ENCODE data around the gene HAL. TPM values are rescaled to one million over a fixed set of nuclear protein-coding genes. Genes with fewer than 3 reads are reported as not detected.
"Not testable (repeated sequence)": the region's sequence is repeated elsewhere in the genome, so short reads cannot be mapped to it uniquely, and the experiment has no call there.

HAL gene
- total RNA-seq, 5 donors from 2014 or later (not counting 1 experiment from before 2014, with no cell fraction given): 0.54 to 2.4 (median 1.1) TPM

- no peaks in the 10 kb centered on the region for H3K27me3 Mint-ChIP-seq
- no peak overlapping the region for H3K27ac Mint-ChIP-seq
- H3K9me3 Mint-ChIP-seq: no peaks in the 10 kb centered on the region
- CTCF ChIA-PET: interaction anchor here in 1 of 2 donors (1.1 kb wide), 1 partner anchor 56 kb away, joined by 4 read pairs; no protein-coding TSS in a partner anchor
- ATAC-seq (replicated peaks in 1 of 4) (no peak), DNase-seq (no peak)
- Histone ChIP-seq H3K27ac (ENCODE audit: low read length) (no peak overlapping the region), H3K36me3 (ENCODE audit: control insufficient read depth in 2 of 2, extremely low read depth in 1 of 2, insufficient read depth in 1 of 2, low read length in 1 of 2) (peaks cover 0 to 3% of the 10 kb centered on the region in 2 donors), H3K4me3 (ENCODE audit: control insufficient read depth in 1 of 2, extremely low read depth in 1 of 2, low read length in 1 of 2) (no peak overlapping the region), H3K9me3 (no peaks in the 10 kb centered on the region), H3K4me1 (ENCODE audit: control insufficient read depth in 1 of 2, extremely low read depth in 1 of 2, insufficient read depth in 2 of 2, low read length in 2 of 2) (no peaks in the 10 kb centered on the region), H3K27me3 (replicated peaks in 1 of 2; ENCODE audit: control insufficient read depth in 2 of 2, extremely low read depth in 1 of 2, insufficient read depth in 2 of 2, low read length in 1 of 2) (no peaks in the 10 kb centered on the region)
- peaks cover 3% of the 10 kb centered on the region for H3K36me3 Mint-ChIP-seq
- WGBS (ENCODE audit: insufficient coverage): no CpG with 5 or more reads among the region's 2 CpGs
- POLR2A ChIA-PET: no interaction called here
- H3K4me3 Mint-ChIP-seq: no peak overlapping the region
- no peaks in the 10 kb centered on the region for H3K4me1 Mint-ChIP-seq
These were observed 21.8 kb downstream of the HAL start for GRCh38 chr12:95974358-95974757.

- Mint-ChIP-seq H3K36me3 (peaks cover 3% of the 10 kb centered on the region), H3K4me3 (no peak overlapping the region), H3K4me1 (no peaks in the 10 kb centered on the region), H3K27me3 (no peaks in the 10 kb centered on the region), H3K27ac (no peak overlapping the region), H3K9me3 (no peaks in the 10 kb centered on the region)
- no peak overlapping the region for H3K4me3 ChIP-seq (ENCODE audit: control insufficient read depth in 1 of 2, extremely low read depth in 1 of 2, low read length in 1 of 2)
- ChIA-PET CTCF (interaction anchor here (0.6 to 0.7 kb wide), 2 partner anchors 7 to 1936 kb away, joined by 4 read pairs; no protein-coding TSS in a partner anchor), POLR2A (no interaction called here)
- no peaks in the 10 kb centered on the region for H3K9me3 ChIP-seq
- 0% methylated on average over 1 of the region's 4 CpGs for WGBS (ENCODE audit: insufficient coverage)
- no peaks in the 10 kb centered on the region for H3K4me1 ChIP-seq (ENCODE audit: control insufficient read depth in 1 of 2, extremely low read depth in 1 of 2, insufficient read depth in 2 of 2, low read length in 2 of 2)
- H3K27ac ChIP-seq (ENCODE audit: low read length): no peak overlapping the region
- peaks cover 0 to 3% of the 10 kb centered on the region in 2 donors for H3K36me3 ChIP-seq (ENCODE audit: control insufficient read depth in 2 of 2, extremely low read depth in 1 of 2, insufficient read depth in 1 of 2, low read length in 1 of 2)
- DNase-seq: no peak
- no peaks in the 10 kb centered on the region for H3K27me3 ChIP-seq (replicated peaks in 1 of 2; ENCODE audit: control insufficient read depth in 2 of 2, extremely low read depth in 1 of 2, insufficient read depth in 2 of 2, low read length in 1 of 2)
- no peak for ATAC-seq (replicated peaks in 1 of 4)
These were observed 23.2 kb downstream of the HAL start for GRCh38 chr12:95972832-95973456.

- DNase-seq: no peak
- no peaks in the 10 kb centered on the region for H3K4me1 ChIP-seq (ENCODE audit: control insufficient read depth in 1 of 2, extremely low read depth in 1 of 2, insufficient read depth in 2 of 2, low read length in 2 of 2)
- no peaks in the 10 kb centered on the region for H3K9me3 ChIP-seq
- Mint-ChIP-seq H3K9me3 (no peaks in the 10 kb centered on the region), H3K27ac (no peak overlapping the region), H3K27me3 (no peaks in the 10 kb centered on the region), H3K36me3 (peaks cover 8% of the 10 kb centered on the region), H3K4me3 (no peak overlapping the region), H3K4me1 (no peaks in the 10 kb centered on the region)
- CTCF ChIA-PET: no interaction called here
- peaks cover 0 to 3% of the 10 kb centered on the region in 2 donors for H3K36me3 ChIP-seq (ENCODE audit: control insufficient read depth in 2 of 2, extremely low read depth in 1 of 2, insufficient read depth in 1 of 2, low read length in 1 of 2)
- no peak overlapping the region for H3K4me3 ChIP-seq (ENCODE audit: control insufficient read depth in 1 of 2, extremely low read depth in 1 of 2, low read length in 1 of 2)
- no peak for ATAC-seq (replicated peaks in 1 of 4)
- POLR2A ChIA-PET: interaction anchor here in 1 of 2 donors (0.7 kb wide), 1 partner anchor 332 kb away, joined by 10 read pairs; no protein-coding TSS in a partner anchor
- H3K27ac ChIP-seq (ENCODE audit: low read length): no peak overlapping the region
- WGBS (ENCODE audit: insufficient coverage): 85% methylated on average over 5 of the region's 7 CpGs
- no peaks in the 10 kb centered on the region for H3K27me3 ChIP-seq (replicated peaks in 1 of 2; ENCODE audit: control insufficient read depth in 2 of 2, extremely low read depth in 1 of 2, insufficient read depth in 2 of 2, low read length in 1 of 2)
These were observed 25.2 kb downstream of the HAL start for GRCh38 chr12:95970905-95971304.

- ATAC-seq (replicated peaks in 1 of 4): not testable (repeated sequence)
These were observed 27.0 kb downstream of the HAL start for GRCh38 chr12:95969116-95969515.

GRCh38 chr12:95967301-95967700 is 28.8 kb downstream of the HAL start:
- DNase-seq (no peak), ATAC-seq (replicated peaks in 1 of 4) (no peak)
- Histone ChIP-seq H3K27ac (ENCODE audit: low read length) (no peak overlapping the region), H3K27me3 (replicated peaks in 1 of 2; ENCODE audit: control insufficient read depth in 2 of 2, extremely low read depth in 1 of 2, insufficient read depth in 2 of 2, low read length in 1 of 2) (no peaks in the 10 kb centered on the region), H3K9me3 (no peaks in the 10 kb centered on the region), H3K36me3 (ENCODE audit: control insufficient read depth in 2 of 2, extremely low read depth in 1 of 2, insufficient read depth in 1 of 2, low read length in 1 of 2) (no peaks in the 10 kb centered on the region), H3K4me3 (ENCODE audit: control insufficient read depth in 1 of 2, extremely low read depth in 1 of 2, low read length in 1 of 2) (no peak overlapping the region), H3K4me1 (ENCODE audit: control insufficient read depth in 1 of 2, extremely low read depth in 1 of 2, insufficient read depth in 2 of 2, low read length in 2 of 2) (no peaks in the 10 kb centered on the region)
- no peaks in the 10 kb centered on the region for H3K9me3 Mint-ChIP-seq
- CTCF ChIA-PET: no interaction called here
- no peak overlapping the region for H3K27ac Mint-ChIP-seq
- H3K36me3 Mint-ChIP-seq: peaks cover 8% of the 10 kb centered on the region
- H3K4me3 Mint-ChIP-seq: no peak overlapping the region
- POLR2A ChIA-PET: no interaction called here
- no peaks in the 10 kb centered on the region for H3K4me1 Mint-ChIP-seq
- no peaks in the 10 kb centered on the region for H3K27me3 Mint-ChIP-seq
- 100% methylated on average over 1 of the region's 2 CpGs for WGBS (ENCODE audit: insufficient coverage)

More at GRCh38 chr12:95969116-95969515, 27.0 kb downstream of the HAL start:
- WGBS (ENCODE audit: insufficient coverage): 97% methylated on average over 15 of the region's 28 CpGs
- H3K4me3 ChIP-seq (ENCODE audit: control insufficient read depth in 1 of 2, extremely low read depth in 1 of 2, low read length in 1 of 2); H3K36me3 Mint-ChIP-seq; H3K9me3 Mint-ChIP-seq; H3K27me3 ChIP-seq (replicated peaks in 1 of 2; ENCODE audit: control insufficient read depth in 2 of 2, extremely low read depth in 1 of 2, insufficient read depth in 2 of 2, low read length in 1 of 2); H3K36me3 ChIP-seq (ENCODE audit: control insufficient read depth in 2 of 2, extremely low read depth in 1 of 2, insufficient read depth in 1 of 2, low read length in 1 of 2); POLR2A ChIA-PET; H3K9me3 ChIP-seq; H3K27me3 Mint-ChIP-seq; DNase-seq; H3K4me1 ChIP-seq (ENCODE audit: control insufficient read depth in 1 of 2, extremely low read depth in 1 of 2, insufficient read depth in 2 of 2, low read length in 2 of 2); CTCF ChIA-PET; H3K4me1 Mint-ChIP-seq; H3K4me3 Mint-ChIP-seq; H3K27ac ChIP-seq (ENCODE audit: low read length); H3K27ac Mint-ChIP-seq: not testable (repeated sequence)

- no peak overlapping the region for H3K27ac ChIP-seq (ENCODE audit: low read length)
- no peaks in the 10 kb centered on the region for H3K9me3 ChIP-seq
- ChIA-PET POLR2A (no interaction called here), CTCF (interaction anchor here in 1 of 2 donors (0.5 kb wide), 1 partner anchor 7 kb away, joined by 4 read pairs; no protein-coding TSS in a partner anchor)
- no peaks in the 10 kb centered on the region for H3K36me3 ChIP-seq (ENCODE audit: control insufficient read depth in 2 of 2, extremely low read depth in 1 of 2, insufficient read depth in 1 of 2, low read length in 1 of 2)
- no peak overlapping the region for H3K4me3 Mint-ChIP-seq
- no peak overlapping the region for H3K27ac Mint-ChIP-seq
- 100% methylated on average over 4 of the region's 7 CpGs for WGBS (ENCODE audit: insufficient coverage)
- H3K4me1 ChIP-seq (ENCODE audit: control insufficient read depth in 1 of 2, extremely low read depth in 1 of 2, insufficient read depth in 2 of 2, low read length in 2 of 2): no peaks in the 10 kb centered on the region
- H3K4me1 Mint-ChIP-seq: no peaks in the 10 kb centered on the region
- no peak overlapping the region for H3K4me3 ChIP-seq (ENCODE audit: control insufficient read depth in 1 of 2, extremely low read depth in 1 of 2, low read length in 1 of 2)
- no peaks in the 10 kb centered on the region for H3K9me3 Mint-ChIP-seq
- DNase-seq (no peak), ATAC-seq (replicated peaks in 1 of 4) (no peak)
- no peaks in the 10 kb centered on the region for H3K27me3 ChIP-seq (replicated peaks in 1 of 2; ENCODE audit: control insufficient read depth in 2 of 2, extremely low read depth in 1 of 2, insufficient read depth in 2 of 2, low read length in 1 of 2)
- H3K27me3 Mint-ChIP-seq: no peaks in the 10 kb centered on the region
- H3K36me3 Mint-ChIP-seq: peaks cover 8% of the 10 kb centered on the region
These were observed 29.8 kb downstream of the HAL start for GRCh38 chr12:95966287-95966870.
